Measurements from ENCODE around the gene TNFAIP2. TPM values are rescaled to one million over a fixed set of nuclear protein-coding genes. Genes with fewer than 3 reads are reported as not detected.

Gene TNFAIP2
- total RNA-seq, 1 donor from 2014 or later: 108 TPM

GRCh38 chr14:103130965-103131364 lies 7.7 kb downstream of the TNFAIP2 start:
- peak in 1 of 2 experiments; percentile 78 for DNase-seq (ENCODE audit: low spot score in 2 of 2, unreplicated experiment in 2 of 2)
- peak overlapping the region; percentile 95 for H3K27ac Mint-ChIP-seq
- H3K27me3 Mint-ChIP-seq (ENCODE audit: low read depth): peaks cover 4% of the 10 kb centered on the region
- peak overlapping the region; percentile 38 for H3K4me3 Mint-ChIP-seq
- no peaks in the 10 kb centered on the region for H3K9me3 Mint-ChIP-seq
- no peak for TF ChIP-seq CTCF (IDR thresholded peaks at IDR 0.05; ENCODE audit: unreplicated experiment)
- H3K4me1 Mint-ChIP-seq: peaks cover 54% of the 10 kb centered on the region
- H3K36me3 Mint-ChIP-seq: peaks cover 20% of the 10 kb centered on the region

DNA sequence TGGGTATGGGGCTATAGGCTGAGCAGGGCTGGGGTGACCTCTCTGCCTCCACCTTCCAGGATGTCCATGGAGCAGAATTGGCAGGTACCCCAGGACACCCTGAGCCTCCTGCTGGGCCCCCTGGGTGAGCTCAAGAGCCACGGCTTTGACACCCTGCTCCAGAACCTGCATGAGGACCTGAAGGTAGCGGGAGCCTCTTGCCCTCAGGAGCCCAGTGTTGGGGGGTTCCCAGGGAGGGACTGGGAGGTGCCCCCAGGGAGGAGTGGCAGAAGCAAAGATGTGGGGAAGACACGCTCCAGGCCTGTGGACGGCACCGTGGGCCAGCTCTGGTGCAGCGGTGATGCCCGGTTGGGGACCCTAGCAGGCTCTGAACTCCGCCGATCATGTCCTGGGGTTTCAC lies 8.3 kb downstream of the TNFAIP2 start:
- peaks cover 51% of the 10 kb centered on the region for H3K4me1 Mint-ChIP-seq
- peaks cover 22% of the 10 kb centered on the region for H3K36me3 Mint-ChIP-seq
- H3K4me3 Mint-ChIP-seq: no peak overlapping the region
- H3K9me3 Mint-ChIP-seq: no peaks in the 10 kb centered on the region
- no peak for TF ChIP-seq CTCF (IDR thresholded peaks at IDR 0.05; ENCODE audit: unreplicated experiment)
- peak overlapping the region; percentile 95 for H3K27ac Mint-ChIP-seq
- no peaks in the 10 kb centered on the region for H3K27me3 Mint-ChIP-seq (ENCODE audit: low read depth)
- no peak for DNase-seq (ENCODE audit: low spot score in 2 of 2, unreplicated experiment in 2 of 2)

DNA sequence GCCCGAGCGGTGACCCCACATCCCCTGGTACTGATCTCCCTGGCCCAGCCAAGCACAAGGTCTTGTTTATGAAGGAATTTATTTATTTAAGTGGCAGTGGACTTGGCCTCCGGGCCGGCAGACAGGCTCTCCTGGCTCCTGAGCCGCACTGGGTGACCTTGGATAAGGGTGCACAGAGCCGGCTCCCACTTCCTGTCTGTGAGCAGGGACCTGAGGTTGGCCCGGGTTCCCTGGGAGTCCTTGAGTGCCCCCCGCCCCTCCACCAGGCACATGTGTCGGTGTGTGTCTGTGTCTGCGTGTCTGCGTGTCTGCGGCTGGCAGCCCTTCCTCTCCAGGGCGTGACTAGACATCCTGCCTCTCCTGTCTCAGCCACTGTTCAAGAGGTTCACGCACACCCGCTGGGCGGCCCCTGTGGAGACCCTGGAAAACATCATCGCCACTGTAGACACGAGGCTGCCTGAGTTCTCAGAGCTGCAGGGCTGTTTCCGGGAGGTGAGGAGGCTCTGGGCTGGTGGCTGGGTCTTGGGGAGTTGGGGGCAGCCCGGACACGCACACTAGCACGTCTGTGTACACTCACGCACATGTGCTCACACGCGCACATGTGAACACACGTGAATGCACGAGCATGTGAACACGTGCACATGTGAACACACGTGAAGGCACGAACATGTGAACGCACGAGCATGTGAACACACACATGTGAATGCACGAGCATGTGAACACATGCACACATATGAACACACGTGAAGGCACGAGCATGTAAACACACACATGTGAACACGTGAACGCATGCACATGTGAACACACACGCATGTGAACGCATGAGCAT lies 9.3 kb downstream of the TNFAIP2 start:
- no peaks in the 10 kb centered on the region for H3K27me3 Mint-ChIP-seq (ENCODE audit: low read depth)
- H3K36me3 Mint-ChIP-seq: peaks cover 26% of the 10 kb centered on the region
- no peak for DNase-seq (ENCODE audit: low spot score in 2 of 2, unreplicated experiment in 2 of 2)
- no peak for TF ChIP-seq CTCF (IDR thresholded peaks at IDR 0.05; ENCODE audit: unreplicated experiment)
- no peak overlapping the region for H3K4me3 Mint-ChIP-seq
- H3K4me1 Mint-ChIP-seq: peaks cover 59% of the 10 kb centered on the region
- H3K9me3 Mint-ChIP-seq: no peaks in the 10 kb centered on the region
- peak overlapping the region; percentile 53 for H3K27ac Mint-ChIP-seq

DNA sequence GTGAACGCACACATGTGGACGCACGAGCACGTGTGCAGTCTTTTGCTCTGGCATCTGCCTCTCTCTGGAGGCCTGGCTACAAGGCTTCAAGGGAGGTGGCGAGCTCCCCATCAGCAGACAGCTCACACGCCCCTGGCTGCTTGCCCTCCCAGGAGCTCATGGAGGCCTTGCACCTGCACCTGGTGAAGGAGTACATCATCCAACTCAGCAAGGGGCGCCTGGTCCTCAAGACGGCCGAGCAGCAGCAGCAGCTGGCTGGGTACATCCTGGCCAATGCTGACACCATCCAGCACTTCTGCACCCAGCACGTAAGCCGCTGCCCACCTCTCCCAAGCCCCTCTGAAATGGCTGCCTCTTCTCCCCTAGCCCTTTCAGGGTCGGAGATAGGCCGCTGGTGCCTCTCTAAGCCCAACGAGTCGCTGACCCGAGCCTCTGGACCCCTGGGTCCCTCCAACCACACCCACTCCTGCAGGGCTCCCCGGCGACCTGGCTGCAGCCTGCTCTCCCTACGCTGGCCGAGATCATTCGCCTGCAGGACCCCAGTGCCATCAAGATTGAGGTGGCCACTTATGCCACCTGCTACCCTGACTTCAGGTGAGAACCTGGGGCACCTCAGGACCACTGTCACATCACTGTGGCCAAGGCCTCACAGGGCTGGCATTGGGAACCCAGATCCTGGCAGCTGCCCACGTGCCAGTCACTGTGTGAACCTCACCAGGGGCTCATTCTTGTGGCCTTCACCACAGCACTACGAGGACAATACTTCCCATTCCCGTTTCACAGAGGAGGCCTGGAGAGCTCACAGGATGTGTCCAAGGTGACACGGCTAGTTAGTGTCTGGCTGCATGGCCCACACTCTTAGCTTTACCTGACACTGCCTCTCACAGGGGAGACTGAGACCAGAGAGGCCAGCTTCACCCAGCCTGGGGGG lies 10.2 kb downstream of the TNFAIP2 start:
- peaks cover 26% of the 10 kb centered on the region for H3K36me3 Mint-ChIP-seq
- TF ChIP-seq CTCF (IDR thresholded peaks at IDR 0.05; ENCODE audit: unreplicated experiment): no peak
- DNase-seq (ENCODE audit: low spot score in 2 of 2, unreplicated experiment in 2 of 2): no peak
- H3K4me3 Mint-ChIP-seq: no peak overlapping the region
- no peaks in the 10 kb centered on the region for H3K9me3 Mint-ChIP-seq
- no peaks in the 10 kb centered on the region for H3K27me3 Mint-ChIP-seq (ENCODE audit: low read depth)
- peaks cover 55% of the 10 kb centered on the region for H3K4me1 Mint-ChIP-seq
- no peak overlapping the region for H3K27ac Mint-ChIP-seq

- no peaks in the 10 kb centered on the region for H3K27me3 Mint-ChIP-seq (ENCODE audit: low read depth)
- DNase-seq (ENCODE audit: low spot score in 2 of 2, unreplicated experiment in 2 of 2): no peak
- H3K9me3 Mint-ChIP-seq: no peaks in the 10 kb centered on the region
- no peak for TF ChIP-seq CTCF (IDR thresholded peaks at IDR 0.05; ENCODE audit: unreplicated experiment)
- H3K27ac Mint-ChIP-seq: no peak overlapping the region
- H3K4me1 Mint-ChIP-seq: peaks cover 52% of the 10 kb centered on the region
- peaks cover 26% of the 10 kb centered on the region for H3K36me3 Mint-ChIP-seq
- no peak overlapping the region for H3K4me3 Mint-ChIP-seq
These were observed 11.1 kb downstream of the TNFAIP2 start for GRCh38 chr14:103134405-103134804.
